T1000 (cell line): ENCODE results near the gene ARHGAP15.

Experiments
- DNase-seq: peaks from one replicate; lab custom pipeline; 2025; ENCODE audit warnings: mixed read lengths; lab: John Stamatoyannopoulos, UW

The ARHGAP15 gene

GRCh38 chr2:143399631-143400069 lies 270.4 kb downstream of the ARHGAP15 start:
- no peak for DNase-seq

DNA sequence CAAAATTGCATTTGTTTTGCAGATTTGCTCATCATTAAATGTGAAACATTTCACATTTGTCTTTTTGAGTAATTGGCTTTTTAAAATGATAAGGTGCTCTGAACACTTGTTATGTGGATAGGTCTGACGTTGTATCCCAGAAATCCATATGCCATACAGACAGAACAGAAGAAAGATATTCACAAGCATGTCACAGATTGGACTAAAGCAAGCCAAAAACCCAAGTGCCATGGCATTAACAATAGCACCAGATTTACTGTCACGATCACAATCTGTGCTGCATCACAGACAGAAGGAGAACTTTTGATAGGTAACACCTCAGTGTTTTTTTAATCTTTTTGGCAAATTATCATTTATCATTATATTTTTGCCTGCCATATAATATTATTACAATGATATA lies 272.6 kb downstream of the ARHGAP15 start:
- DNase-seq = no peak

GRCh38 chr2:143402451-143402850 lies 273.2 kb downstream of the ARHGAP15 start:
- DNase-seq = no peak

GRCh38 chr2:143410082-143410897 lies 281.1 kb downstream of the ARHGAP15 start:
- DNase-seq = no peak

DNA sequence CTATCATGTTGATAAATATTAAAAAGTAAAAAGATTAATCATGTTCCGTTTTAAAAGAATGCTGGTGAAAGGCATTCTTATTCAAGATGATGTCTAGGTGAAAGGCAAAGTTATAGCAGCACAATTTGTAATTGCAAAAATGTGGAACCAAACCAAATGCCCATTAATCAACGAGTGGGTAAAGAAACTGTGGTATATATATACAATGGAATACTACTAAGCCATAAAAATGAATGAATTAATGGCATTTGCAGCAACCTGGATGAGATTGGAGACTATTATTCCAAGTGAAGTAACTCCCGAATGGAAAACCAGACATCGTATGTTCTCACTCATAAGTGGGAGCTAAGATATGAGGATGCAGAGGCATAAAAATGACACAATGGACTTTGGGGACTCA lies 286.4 kb downstream of the ARHGAP15 start:
- DNase-seq = no peak

- no peak for DNase-seq
Observed at GRCh38 chr2:143417428-143417827, 288.2 kb downstream of the ARHGAP15 start.

DNA sequence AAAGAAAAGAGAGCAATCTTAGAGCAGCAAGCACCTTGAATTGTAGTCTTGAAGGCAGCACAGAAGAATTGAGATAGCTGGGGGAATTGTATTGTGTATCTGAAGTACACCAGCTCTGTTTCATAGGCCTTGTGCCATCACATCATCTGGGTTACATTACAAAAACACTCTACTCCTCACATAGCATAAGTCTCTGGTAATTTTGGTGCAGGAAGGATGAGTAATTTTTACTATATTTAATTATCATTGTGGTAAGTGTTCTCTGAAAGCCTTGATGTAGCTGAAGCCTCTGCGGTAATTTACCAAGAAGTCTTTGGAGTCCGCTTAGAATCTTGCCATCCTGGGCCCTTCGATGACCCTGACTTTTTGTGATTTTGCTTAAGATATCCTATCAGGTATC lies 291.1 kb downstream of the ARHGAP15 start:
- no peak for DNase-seq

GRCh38 chr2:143422681-143423080 lies 293.5 kb downstream of the ARHGAP15 start:
- DNase-seq = no peak

GRCh38 chr2:143425896-143426295 lies 296.7 kb downstream of the ARHGAP15 start:
- DNase-seq = no peak

GRCh38 chr2:143426296-143426695 lies 297.1 kb downstream of the ARHGAP15 start:
- no peak for DNase-seq

GRCh38 chr2:143428700-143429099 lies 299.5 kb downstream of the ARHGAP15 start:
- DNase-seq = no peak

GRCh38 chr2:143429932-143430679 lies 300.9 kb downstream of the ARHGAP15 start:
- no peak for DNase-seq

GRCh38 chr2:143431316-143431715 lies 302.1 kb downstream of the ARHGAP15 start:
- DNase-seq = no peak

- no peak for DNase-seq
Observed at GRCh38 chr2:143433251-143433650, 304.0 kb downstream of the ARHGAP15 start.

DNA sequence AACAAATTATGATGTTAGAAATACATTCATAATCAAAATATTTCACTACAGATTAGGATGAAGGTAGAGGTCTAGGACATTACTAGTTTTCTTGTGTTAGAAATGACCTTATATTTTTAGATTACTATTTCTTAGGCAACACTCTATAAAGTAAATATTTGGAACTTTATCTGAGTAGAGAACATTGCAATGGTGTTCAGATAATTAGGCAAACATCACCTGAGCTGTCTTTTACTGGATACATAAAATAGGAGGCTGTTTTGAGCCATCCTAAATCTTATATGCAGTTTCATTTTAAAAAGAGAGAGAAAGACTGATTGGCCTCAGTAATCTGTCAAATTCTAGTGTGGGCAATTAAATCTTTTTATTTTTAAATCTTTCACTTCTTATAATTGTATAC lies 304.6 kb downstream of the ARHGAP15 start:
- no peak for DNase-seq

DNA sequence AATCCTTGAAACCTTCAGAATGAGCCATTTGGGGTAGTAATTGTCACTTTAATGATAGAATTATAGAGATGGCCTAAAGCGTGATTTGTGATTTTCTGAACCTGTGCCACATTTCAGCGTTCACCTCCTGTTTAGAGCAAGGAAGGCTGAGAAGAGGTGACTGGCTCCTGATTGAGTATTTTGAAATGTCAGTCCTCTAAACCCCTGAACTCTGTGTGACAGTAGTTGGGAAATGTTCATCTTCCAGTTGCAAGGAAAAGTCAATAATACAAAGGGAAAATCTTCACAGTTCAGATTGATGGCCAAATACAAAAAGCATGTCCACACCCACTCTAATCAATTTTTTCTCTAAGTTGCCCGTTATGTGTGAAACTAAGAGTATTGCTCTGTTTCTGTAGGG lies 305.2 kb downstream of the ARHGAP15 start:
- no peak for DNase-seq

- DNase-seq = no peak
Observed at GRCh38 chr2:143435131-143435530, 305.9 kb downstream of the ARHGAP15 start.

- DNase-seq = no peak
Observed at GRCh38 chr2:143436951-143437350, 307.7 kb downstream of the ARHGAP15 start.

GRCh38 chr2:143440411-143441012 lies 311.3 kb downstream of the ARHGAP15 start:
- DNase-seq = no peak

GRCh38 chr2:143442193-143442592 lies 313.0 kb downstream of the ARHGAP15 start:
- DNase-seq = no peak

GRCh38 chr2:143451642-143452281 lies 322.5 kb downstream of the ARHGAP15 start:
- DNase-seq = no peak

DNA sequence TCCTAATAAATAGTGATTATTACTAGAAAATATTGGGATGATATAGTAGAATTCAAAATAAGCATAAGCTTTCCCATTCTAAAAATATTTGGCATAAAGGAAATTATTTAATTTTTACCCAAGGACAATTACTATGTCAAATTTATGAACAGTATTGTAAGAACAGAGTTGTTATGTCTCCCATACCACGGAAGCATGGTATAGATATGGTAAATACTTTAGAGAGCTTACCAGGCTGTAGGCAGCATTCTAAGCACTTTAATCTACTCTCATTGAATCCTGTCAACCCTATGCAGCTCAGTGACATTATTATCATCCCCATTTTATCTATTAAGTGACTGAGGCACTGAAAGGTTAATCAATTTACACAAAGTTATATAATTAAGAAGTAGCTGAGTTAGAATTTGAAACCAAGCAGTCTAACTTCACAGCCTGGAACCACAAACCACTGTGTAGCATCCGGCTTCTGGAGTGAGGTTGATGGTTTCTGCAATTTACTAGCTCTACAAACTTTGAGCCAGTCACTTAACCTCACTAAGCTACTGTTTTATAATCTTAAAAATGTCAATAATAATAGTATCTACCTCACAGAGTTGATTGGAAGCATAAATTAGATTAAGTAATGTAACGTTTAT lies 323.7 kb downstream of the ARHGAP15 start:
- DNase-seq = no peak
